Choroid plexus epithelial cell (primary cell): ENCODE results near the gene POU3F3.
A peak's percentile ranks its signal among the peaks of the same experiment; 100 is the strongest.

Experiments
- DNase-seq: peaks from one replicate; pipeline ENCODE4 v3.0.0-alpha.2; 2010; ENCODE audit warnings: low read depth
- H3K4me3 ChIP-seq: 2 replicates; pipeline ENCODE4 v1.5.1; 2011; ENCODE audit warnings: low read depth, mild to moderate bottlenecking, control low read depth, low read length, moderate library complexity
- CTCF ChIP-seq: conservative IDR thresholded peaks from 2 replicates; pipeline ENCODE4 v1.5.1; 2011; ENCODE audit warnings: low read depth, mild to moderate bottlenecking, control low read depth, inconsistent platforms, low read length, moderate library complexity

POU3F3 gene

DNA sequence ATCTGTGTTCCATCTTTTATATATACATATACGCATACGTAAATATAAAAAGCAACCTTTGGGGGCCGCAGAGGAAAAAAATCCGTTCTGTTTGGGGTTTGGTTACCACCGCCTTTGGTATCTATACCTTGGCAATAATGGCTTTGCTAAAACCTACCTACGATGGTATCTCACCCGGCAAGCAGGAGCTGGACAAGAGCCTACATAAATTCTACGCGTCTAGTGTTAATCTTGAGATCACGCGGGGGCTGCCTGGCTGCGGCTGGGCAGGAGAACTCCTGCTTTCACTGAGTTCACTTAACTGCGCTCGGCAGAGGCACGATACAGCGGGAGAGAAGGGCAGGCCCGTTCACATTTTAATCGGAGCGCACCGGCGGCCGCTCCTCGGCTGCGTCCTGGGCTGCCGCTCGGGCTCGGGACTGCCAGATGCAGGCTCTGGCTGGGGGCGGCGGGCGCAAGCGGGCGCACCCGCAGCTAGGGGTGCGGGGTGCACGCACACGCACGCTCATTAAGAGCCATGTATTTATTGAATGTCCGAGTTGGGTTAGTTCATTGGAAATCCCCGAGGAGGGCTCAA lies 1.7 kb upstream of the POU3F3 start:
- no peak for TF ChIP-seq CTCF
- peak; percentile 27 for DNase-seq
- peak overlapping the region; percentile 38 for H3K4me3 ChIP-seq

- DNase-seq, result no peak
- H3K4me3 ChIP-seq, result peak overlapping the region; percentile 49
- no peak for TF ChIP-seq CTCF
These were observed 744 bp downstream of the POU3F3 start for GRCh38 chr2:104854498-104855220.

DNA sequence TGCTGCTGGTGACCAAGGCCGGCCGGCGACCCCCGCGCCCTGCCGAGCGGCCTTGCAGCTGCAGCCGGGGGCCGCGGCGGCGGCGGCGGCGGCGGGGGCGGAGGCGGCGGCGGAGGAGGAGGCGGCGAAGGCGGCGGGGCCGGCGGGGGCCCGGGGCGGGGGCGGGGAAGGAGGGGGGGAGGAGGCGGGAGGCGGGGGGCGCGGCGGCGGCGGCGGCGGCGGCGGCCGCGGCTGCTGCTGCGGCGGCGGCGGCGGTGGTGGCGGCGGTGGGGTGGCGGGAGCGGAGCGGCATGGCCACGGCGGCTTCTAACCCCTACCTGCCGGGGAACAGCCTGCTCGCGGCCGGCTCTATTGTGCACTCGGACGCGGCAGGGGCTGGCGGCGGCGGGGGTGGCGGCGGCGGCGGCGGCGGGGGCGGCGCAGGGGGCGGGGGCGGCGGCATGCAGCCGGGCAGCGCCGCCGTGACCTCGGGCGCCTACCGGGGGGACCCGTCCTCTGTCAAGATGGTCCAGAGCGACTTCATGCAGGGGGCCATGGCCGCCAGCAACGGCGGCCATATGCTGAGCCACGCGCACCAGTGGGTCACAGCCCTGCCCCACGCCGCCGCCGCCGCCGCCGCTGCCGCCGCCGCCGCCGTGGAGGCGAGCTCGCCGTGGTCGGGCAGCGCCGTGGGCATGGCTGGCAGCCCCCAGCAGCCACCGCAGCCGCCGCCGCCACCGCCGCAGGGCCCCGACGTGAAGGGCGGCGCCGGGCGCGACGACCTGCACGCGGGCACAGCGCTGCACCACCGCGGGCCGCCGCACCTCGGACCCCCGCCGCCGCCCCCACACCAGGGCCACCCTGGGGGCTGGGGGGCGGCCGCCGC lies 1.5 kb downstream of the POU3F3 start:
- no peak for TF ChIP-seq CTCF
- no peak overlapping the region for H3K4me3 ChIP-seq
- DNase-seq, result no peak

- H3K4me3 ChIP-seq, result no peak overlapping the region
- TF ChIP-seq CTCF, result no peak
- DNase-seq, result no peak
These were observed 2.4 kb downstream of the POU3F3 start for GRCh38 chr2:104856086-104856972.

DNA sequence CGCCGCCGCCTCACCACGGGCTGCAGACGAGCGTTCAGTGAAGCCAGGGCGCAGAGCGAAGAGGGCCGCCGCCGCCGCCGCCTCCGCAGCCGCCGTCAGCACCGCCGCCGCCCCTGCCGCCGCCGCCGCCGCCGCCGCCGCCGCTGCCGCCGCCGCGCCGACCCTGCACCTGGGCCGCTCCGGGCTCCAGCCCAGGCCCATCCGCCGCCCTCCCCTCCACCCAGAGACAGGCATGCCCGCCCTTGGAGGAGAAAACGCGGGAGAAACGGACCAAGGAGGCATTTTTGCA lies 3.0 kb downstream of the POU3F3 start:
- TF ChIP-seq CTCF, result no peak
- H3K4me3 ChIP-seq, result no peak overlapping the region
- no peak for DNase-seq

GRCh38 chr2:104857262-104858005 lies 3.5 kb downstream of the POU3F3 start:
- DNase-seq, result no peak

More at GRCh38 chr2:104857262-104858005, 3.5 kb downstream of the POU3F3 start:
- TF ChIP-seq CTCF, result no peak
- H3K4me3 ChIP-seq, result no peak overlapping the region
